DOHH2 (cell line): ENCODE data around the gene TRMT2A.

ENCODE experiments used
- H3F3A ChIP-seq: fragments of 200-600 bp; sonication (generic), shearing (Covaris generic); 2 replicates; pipeline ENCODE4 v1.6.0; 2016; ENCODE audit warnings: antibody characterized with exemption, mild to moderate bottlenecking; ENCODE audit not compliant: control insufficient read depth, insufficient read depth
- H3K27ac ChIP-seq: fragments of 200-600 bp; sonication (generic); 2 replicates; pipeline ENCODE4 v1.5.1; 2014; ENCODE audit warnings: low read depth, mild to moderate bottlenecking, low read length, moderate library complexity
- H3K27me3 ChIP-seq: fragments of 200-600 bp; sonication (generic); 2 replicates; pipeline ENCODE4 v1.6.1; 2014; ENCODE audit warnings: mild to moderate bottlenecking, low read length, mixed read lengths; ENCODE audit not compliant: control insufficient read depth
- H3K36me3 ChIP-seq: fragments of 200-600 bp; sonication (generic); 2 replicates; pipeline ENCODE4 v1.6.1; 2014; ENCODE audit warnings: mild to moderate bottlenecking, low read length, moderate library complexity, mixed read lengths; ENCODE audit not compliant: control insufficient read depth
- H3K4me1 ChIP-seq: fragments of 200-600 bp; sonication (generic); 2 replicates; pipeline ENCODE4 v1.6.1; 2014; ENCODE audit warnings: mild to moderate bottlenecking, low read length, mixed read lengths; ENCODE audit not compliant: control insufficient read depth
- H3K4me2 ChIP-seq: fragments of 200-600 bp; sonication (generic); 2 replicates; pipeline ENCODE4 v1.6.0; 2014; ENCODE audit warnings: mild to moderate bottlenecking, low read length, moderate library complexity
- H3K4me3 ChIP-seq: fragments of 200-600 bp; sonication (generic); 2 replicates; pipeline ENCODE4 v1.5.1; 2014; ENCODE audit warnings: mild to moderate bottlenecking, low read length, mixed read lengths
- H3K79me2 ChIP-seq: fragments of 200-600 bp; sonication (generic); 2 replicates; pipeline ENCODE4 v1.6.1; 2014; ENCODE audit warnings: mild to moderate bottlenecking, low read length, mixed read lengths; ENCODE audit not compliant: control insufficient read depth
- H3K9me2 ChIP-seq: fragments of 200-600 bp; sonication (generic); replicated peaks from 2 replicates; pipeline ENCODE4 v1.6.1; 2014; ENCODE audit warnings: mild to moderate bottlenecking, low read length, mixed read lengths; ENCODE audit not compliant: control insufficient read depth
- H3K9me3 ChIP-seq: fragments of 200-600 bp; sonication (generic); 2 replicates; pipeline ENCODE4 v1.6.1; 2014; ENCODE audit warnings: antibody characterized with exemption, low read length, mixed read lengths; ENCODE audit not compliant: control insufficient read depth, insufficient read depth
- H4K20me1 ChIP-seq: fragments of 200-600 bp; sonication (generic); 2 replicates; pipeline ENCODE4 v1.6.0; 2014; ENCODE audit warnings: low read depth, mild to moderate bottlenecking, antibody characterized with exemption, low read length, moderate library complexity; ENCODE audit not compliant: control insufficient read depth, insufficient read depth
- EZH2phosphoT487 ChIP-seq: fragments of 200-600 bp; sonication (generic); IDR thresholded peaks from 2 replicates; pipeline ENCODE4 v1.6.1; 2017; ENCODE audit warnings: borderline replicate concordance, mild to moderate bottlenecking, antibody characterized with exemption, low read length, moderate library complexity, mixed read lengths
- TF ChIP-seq, protein P1 (sequence below): fragments of 200-600 bp; sonication (generic); IDR thresholded peaks from one replicate; pipeline ENCODE4 v1.5.1; 2014; ENCODE audit warnings: antibody characterized with exemption, mild to moderate bottlenecking, low read depth, low read length; ENCODE audit not compliant: poor library complexity, severe bottlenecking

TRMT2A gene

DNA sequence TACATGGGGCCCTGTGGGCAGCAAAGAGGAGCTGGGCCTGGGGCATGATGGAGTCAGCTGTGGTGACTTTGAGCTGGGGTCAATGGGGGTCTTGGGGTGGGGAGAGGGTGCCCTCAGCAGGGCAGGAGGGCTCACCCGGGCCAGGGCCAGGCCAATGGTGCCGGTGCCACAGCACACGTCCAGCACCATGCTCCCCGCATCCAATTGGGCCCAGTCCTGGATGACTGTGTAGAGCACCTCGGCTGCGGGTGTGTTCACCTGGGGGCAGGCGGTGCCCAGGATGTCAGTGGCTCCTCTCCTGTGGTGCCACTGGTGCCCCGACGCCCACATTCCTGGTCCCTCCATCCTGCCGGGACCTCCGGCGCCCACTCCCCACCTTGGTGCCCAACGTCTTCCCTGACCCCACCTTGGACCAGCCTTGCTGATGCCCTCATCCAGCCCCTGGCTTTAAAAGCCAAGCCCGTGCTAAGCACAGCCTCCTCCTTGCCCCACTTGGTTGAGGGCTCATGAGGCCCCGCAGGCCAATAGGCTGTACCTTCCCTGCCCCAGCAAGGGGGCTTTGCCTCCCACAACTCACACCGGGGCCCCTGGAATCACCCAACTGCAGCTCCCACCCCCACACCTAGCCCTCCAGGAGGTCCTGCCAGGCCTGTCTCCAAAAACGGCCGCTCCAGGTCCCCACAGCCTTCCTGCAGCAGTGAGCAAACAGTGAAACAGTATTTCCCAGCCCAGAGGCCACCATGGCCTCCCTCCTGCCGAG lies 3.3 kb downstream of the TRMT2A start:
- peaks cover 89% of the 10 kb centered on the region for H3K36me3 ChIP-seq
- H3K79me2 ChIP-seq: peaks cover 45% of the 10 kb centered on the region
- H3K27ac ChIP-seq: no peak overlapping the region
- no peak overlapping the region for H3K4me2 ChIP-seq
- peaks cover 13% of the 10 kb centered on the region for H3F3A ChIP-seq
- TF ChIP-seq EZH2phosphoT487: no peak
- H3K4me3 ChIP-seq: no peak overlapping the region
- H3K9me2 ChIP-seq: no peaks in the 10 kb centered on the region
- H3K4me1 ChIP-seq: peaks cover 18% of the 10 kb centered on the region
- H3K9me3 ChIP-seq: no peaks in the 10 kb centered on the region
- no peaks in the 10 kb centered on the region for H3K27me3 ChIP-seq
- H4K20me1 ChIP-seq: no peaks in the 10 kb centered on the region

DNA sequence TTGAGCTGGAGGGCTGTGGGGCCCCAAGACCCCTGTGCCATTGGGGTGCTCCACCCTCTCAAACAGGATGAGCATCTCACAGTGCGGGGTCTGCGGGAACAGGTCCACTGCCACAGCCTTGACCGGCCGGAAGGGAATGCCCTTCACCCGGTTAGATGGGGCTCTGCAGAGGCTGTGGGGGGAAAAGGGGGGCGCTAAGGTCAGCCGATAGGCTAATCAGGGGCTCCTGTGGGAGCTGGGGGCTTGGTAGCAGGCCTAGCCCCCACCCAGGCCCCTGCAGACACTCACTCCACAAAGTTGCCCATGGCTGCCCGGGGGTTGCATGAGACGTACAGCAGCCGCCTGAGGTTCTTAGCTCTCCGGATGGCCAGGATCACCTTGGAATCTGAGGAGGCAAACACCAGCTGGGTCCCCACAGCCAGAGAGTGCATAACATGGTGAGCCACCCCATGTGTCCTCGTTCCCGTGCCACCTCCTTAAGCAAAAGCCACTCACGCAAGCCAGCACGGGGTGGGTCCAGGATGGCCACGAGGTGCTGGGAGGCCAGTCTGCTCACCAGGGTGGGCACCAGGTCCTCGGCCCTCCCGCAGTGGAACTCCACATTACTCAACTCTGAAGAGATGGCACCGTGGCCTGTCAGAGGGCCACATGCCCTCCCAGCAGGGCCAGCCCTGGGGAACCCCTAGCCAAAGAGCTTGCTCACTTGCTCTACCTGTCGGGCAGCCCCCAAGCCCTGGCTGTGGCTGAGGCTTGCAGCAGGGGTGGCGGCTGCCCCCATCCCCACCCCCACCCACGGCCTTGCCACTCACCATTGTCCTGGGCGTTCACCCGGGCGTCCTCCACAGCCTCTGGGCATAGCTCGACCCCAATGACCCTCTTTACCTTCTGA lies 4.2 kb downstream of the TRMT2A start:
- Histone ChIP-seq H4K20me1 (no peaks in the 10 kb centered on the region), H3F3A (peaks cover 13% of the 10 kb centered on the region), H3K4me3 (no peak overlapping the region), H3K4me2 (no peak overlapping the region), H3K36me3 (peaks cover 89% of the 10 kb centered on the region), H3K27ac (no peak overlapping the region), H3K79me2 (peaks cover 36% of the 10 kb centered on the region), H3K9me2 (no peaks in the 10 kb centered on the region), H3K9me3 (no peaks in the 10 kb centered on the region), H3K4me1 (peaks cover 15% of the 10 kb centered on the region), H3K27me3 (no peaks in the 10 kb centered on the region)
- TF ChIP-seq, protein P1, sequence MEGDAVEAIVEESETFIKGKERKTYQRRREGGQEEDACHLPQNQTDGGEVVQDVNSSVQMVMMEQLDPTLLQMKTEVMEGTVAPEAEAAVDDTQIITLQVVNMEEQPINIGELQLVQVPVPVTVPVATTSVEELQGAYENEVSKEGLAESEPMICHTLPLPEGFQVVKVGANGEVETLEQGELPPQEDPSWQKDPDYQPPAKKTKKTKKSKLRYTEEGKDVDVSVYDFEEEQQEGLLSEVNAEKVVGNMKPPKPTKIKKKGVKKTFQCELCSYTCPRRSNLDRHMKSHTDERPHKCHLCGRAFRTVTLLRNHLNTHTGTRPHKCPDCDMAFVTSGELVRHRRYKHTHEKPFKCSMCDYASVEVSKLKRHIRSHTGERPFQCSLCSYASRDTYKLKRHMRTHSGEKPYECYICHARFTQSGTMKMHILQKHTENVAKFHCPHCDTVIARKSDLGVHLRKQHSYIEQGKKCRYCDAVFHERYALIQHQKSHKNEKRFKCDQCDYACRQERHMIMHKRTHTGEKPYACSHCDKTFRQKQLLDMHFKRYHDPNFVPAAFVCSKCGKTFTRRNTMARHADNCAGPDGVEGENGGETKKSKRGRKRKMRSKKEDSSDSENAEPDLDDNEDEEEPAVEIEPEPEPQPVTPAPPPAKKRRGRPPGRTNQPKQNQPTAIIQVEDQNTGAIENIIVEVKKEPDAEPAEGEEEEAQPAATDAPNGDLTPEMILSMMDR: no peak
- no peak for TF ChIP-seq EZH2phosphoT487

DNA sequence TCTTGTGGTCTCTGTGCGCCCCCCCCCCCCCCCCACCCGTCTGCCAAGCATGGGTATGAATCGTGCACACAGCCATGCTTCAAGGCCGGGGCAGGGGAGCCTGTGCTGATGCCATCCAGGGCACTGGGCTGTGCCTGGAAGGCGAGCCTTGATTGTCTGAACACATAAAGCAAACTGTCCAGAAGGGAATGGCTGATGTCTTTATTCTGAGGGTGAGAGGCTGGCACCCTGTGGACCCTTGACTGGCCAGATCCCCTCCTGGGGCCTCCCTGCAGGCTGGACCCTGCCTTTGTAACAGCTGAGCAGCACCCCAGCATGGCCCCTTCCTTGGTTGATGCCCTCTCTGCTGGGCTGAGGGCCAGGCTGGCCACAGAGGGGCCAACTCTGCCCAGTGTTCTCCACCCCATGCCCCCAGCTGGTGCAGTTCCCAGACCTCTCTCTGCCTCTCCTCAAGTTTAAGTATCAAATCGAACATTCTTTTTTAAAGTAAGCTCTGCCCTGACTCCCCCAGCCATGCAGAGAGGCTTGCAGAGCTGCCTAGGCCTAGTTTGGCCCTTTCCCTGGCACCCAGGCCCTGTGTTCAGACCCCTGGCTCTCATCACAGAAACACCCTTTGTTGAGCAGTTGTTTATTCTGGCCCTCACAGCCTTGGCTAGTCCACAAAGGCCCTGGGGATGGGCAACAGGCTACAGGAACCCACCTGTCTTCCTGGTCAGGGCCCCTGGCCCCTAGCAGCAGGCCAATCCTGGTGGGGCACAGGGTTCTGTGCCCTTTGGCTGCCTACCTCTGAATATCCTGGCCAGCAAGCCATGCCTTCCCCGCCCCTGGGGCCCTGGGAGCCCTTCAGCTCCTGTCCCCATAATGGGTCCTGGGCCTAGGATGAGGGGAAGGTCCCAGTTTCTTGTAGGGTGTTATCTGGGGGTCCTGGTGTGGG lies 5.1 kb downstream of the TRMT2A start:
- Histone ChIP-seq H3K4me2 (no peak overlapping the region), H3K9me2 (no peaks in the 10 kb centered on the region), H3K36me3 (peaks cover 95% of the 10 kb centered on the region), H3K27ac (peak overlapping the region; percentile 3; the same call in 1 of the 2 replicates), H3K9me3 (no peaks in the 10 kb centered on the region), H3K4me3 (no peak overlapping the region), H4K20me1 (no peaks in the 10 kb centered on the region), H3F3A (peaks cover 13% of the 10 kb centered on the region), H3K27me3 (no peaks in the 10 kb centered on the region), H3K79me2 (peaks cover 33% of the 10 kb centered on the region), H3K4me1 (peaks cover 15% of the 10 kb centered on the region)
- TF ChIP-seq, protein P1: no peak
- no peak for TF ChIP-seq EZH2phosphoT487
